ENCODE data around the gene TMEM63C.

The TMEM63C gene

GRCh38 chr14:77268989-77269600, 87.5 kb downstream of the TMEM63C start:
- ATAC-seq, result no peak
- TF ChIP-seq ZNF565 (CRISPR knock-in tag; conservative IDR thresholded peaks at IDR 0.05; ENCODE audit: low read depth) (no peak), TCF4 (CRISPR knock-in tag; IDR thresholded peaks at IDR 0.05; ENCODE audit: borderline replicate concordance) (no peak), ZC3H10 (CRISPR knock-in tag; IDR thresholded peaks at IDR 0.05) (no peak), ARNTL (CRISPR knock-in tag; IDR thresholded peaks at IDR 0.05; ENCODE audit: borderline replicate concordance, low read depth) (no peak), TOX (CRISPR knock-in tag; IDR thresholded peaks at IDR 0.05; ENCODE audit: borderline replicate concordance) (no peak), CSRNP3 (CRISPR knock-in tag; IDR thresholded peaks at IDR 0.05) (no peak), ESRRG (CRISPR knock-in tag; IDR thresholded peaks at IDR 0.05) (no peak), PPARA (CRISPR knock-in tag; IDR thresholded peaks at IDR 0.05; ENCODE audit: borderline replicate concordance) (no peak), ZFP30 (CRISPR knock-in tag; IDR thresholded peaks at IDR 0.05) (no peak), OSR1 (CRISPR knock-in tag; IDR thresholded peaks at IDR 0.05) (no peak), TSHZ2 (CRISPR knock-in tag; IDR thresholded peaks at IDR 0.05) (no peak), ZNF8 (CRISPR knock-in tag; IDR thresholded peaks at IDR 0.05) (no peak), ISL1 (CRISPR knock-in tag; IDR thresholded peaks at IDR 0.05) (no peak), POU6F1 (CRISPR knock-in tag; IDR thresholded peaks at IDR 0.05; ENCODE audit: borderline replicate concordance, low read depth) (no peak), ZFP3 (CRISPR knock-in tag; IDR thresholded peaks at IDR 0.05) (no peak), CSDC2 (CRISPR knock-in tag; IDR thresholded peaks at IDR 0.05) (no peak), RARB (CRISPR knock-in tag; IDR thresholded peaks at IDR 0.05) (no peak), ZNF70 (CRISPR knock-in tag; IDR thresholded peaks at IDR 0.05) (no peak), GLIS3 (CRISPR knock-in tag; IDR thresholded peaks at IDR 0.05) (no peak), SNAI2 (CRISPR knock-in tag; IDR thresholded peaks at IDR 0.05) (no peak)

GRCh38 chr14:77270361-77271112, 88.9 kb downstream of the TMEM63C start:
- no peak; the same call in 2 of the 3 replicates for ATAC-seq
- TF ChIP-seq TOX (CRISPR knock-in tag; IDR thresholded peaks at IDR 0.05; ENCODE audit: borderline replicate concordance) (no peak), BACH2 (CRISPR knock-in tag; IDR thresholded peaks at IDR 0.05; ENCODE audit: borderline replicate concordance) (no peak), CSRNP3 (CRISPR knock-in tag; IDR thresholded peaks at IDR 0.05) (no peak), ZNF70 (CRISPR knock-in tag; IDR thresholded peaks at IDR 0.05) (no peak), CREB5 (CRISPR knock-in tag; IDR thresholded peaks at IDR 0.05; ENCODE audit: low read depth) (no peak)
